Measurements from ENCODE around the gene CT83.

GRCh38 chrX:116480059-116480458 is 17.3 kb upstream of the CT83 start:
- TF ChIP-seq CTCF (IDR thresholded peaks at IDR 0.05) (no peak), REST (IDR thresholded peaks at IDR 0.05; ENCODE audit: insufficient read depth in 1 of 2, low read depth in 2 of 2, low read length in 1 of 2) (no peak), POLR2AphosphoS5 (IDR thresholded peaks at IDR 0.05; ENCODE audit: low read depth, low read length) (no peak)
